Endometrial microvascular endothelial cells (primary cell): ENCODE measurements around the gene CIROP. TPM values are rescaled to one million over a fixed set of nuclear protein-coding genes. Genes with fewer than 3 reads are reported as not detected.

Experiments
- in situ Hi-C: cut with HindIII; loops from 2 replicates; pipeline ENCODE4 v1.10.0; 2017; ENCODE audit warnings: low sequenced_read_pairs, low pct_unique_long_range_greater_than_20kb; ENCODE audit errors: inconsistent ontology term
- total RNA-seq: library from RNA; depleted of rRNA; stranded (reverse); fragments of >200 nt; gene quantifications from one replicate; pipeline ENCODE4 v1.2.3, GENCODE V29; 2015; ENCODE audit errors: inconsistent ontology term

Gene CIROP
- total RNA-seq: not detected

- in situ Hi-C loops: no loop called here
Measured at GRCh38 chr14:23104591-23105347, at the start of gene CIROP. Gene CIROP, minus strand, starts transcription at chr14:23104989. Its CDS starts 69 bp downstream, at chr14:23104920.

- in situ Hi-C loops: no loop called here
Measured at GRCh38 chr14:23153851-23154796, 49.3 kb upstream of the CIROP start.

GRCh38 chr14:23151342-23151741 is 46.6 kb upstream of the CIROP start:
- in situ Hi-C loops: no loop called here

- in situ Hi-C loops: no loop called here
Measured at GRCh38 chr14:23149745-23150144, 45.0 kb upstream of the CIROP start.

- in situ Hi-C loops: no loop called here
Measured at GRCh38 chr14:23148591-23149249, 43.9 kb upstream of the CIROP start.

GRCh38 chr14:23147676-23148075 is 42.9 kb upstream of the CIROP start:
- in situ Hi-C loops: no loop called here

GRCh38 chr14:23146980-23147379 is 42.2 kb upstream of the CIROP start:
- in situ Hi-C loops: no loop called here

GRCh38 chr14:23146351-23146910 is 41.6 kb upstream of the CIROP start:
- in situ Hi-C loops: no loop called here

- in situ Hi-C loops: no loop called here
Measured at GRCh38 chr14:23145794-23146350, 41.1 kb upstream of the CIROP start.

- in situ Hi-C loops: no loop called here
Measured at GRCh38 chr14:23143911-23144310, 39.1 kb upstream of the CIROP start.

- in situ Hi-C loops: no loop called here
Measured at GRCh38 chr14:23142826-23143225, 38.0 kb upstream of the CIROP start.

GRCh38 chr14:23141706-23142444 is 37.1 kb upstream of the CIROP start:
- in situ Hi-C loops: no loop called here

GRCh38 chr14:23140371-23140770 is 35.6 kb upstream of the CIROP start:
- in situ Hi-C loops: no loop called here

- in situ Hi-C loops: no loop called here
Measured at GRCh38 chr14:23139874-23140273, 35.1 kb upstream of the CIROP start.

GRCh38 chr14:23137813-23138535 is 33.2 kb upstream of the CIROP start:
- in situ Hi-C loops: no loop called here

- in situ Hi-C loops: no loop called here
Measured at GRCh38 chr14:23137192-23137812, 32.5 kb upstream of the CIROP start.

GRCh38 chr14:23136566-23137133 is 31.9 kb upstream of the CIROP start:
- in situ Hi-C loops: no loop called here
